ENCODE data around the gene SBF2.
A peak's percentile ranks its signal among the peaks of the same experiment; 100 is the strongest.

Gene SBF2

GRCh38 chr11:10309163-10310093, 15.4 kb upstream of the SBF2 start:
- DNase-seq = peak; percentile 87
- peak overlapping the region; percentile 0 for H3K4me2 ChIP-seq (ENCODE audit: low read length, poor library complexity, severe bottlenecking)

GRCh38 chr11:10308201-10308954, 14.4 kb upstream of the SBF2 start:
- Histone ChIP-seq H4K8ac (ENCODE audit: low read length) (peak overlapping the region; percentile 72), H3K23ac (ENCODE audit: low read length in 2 of 2) (no peak overlapping the region), H2AFZ (ENCODE audit: low read depth, low read length) (no peak overlapping the region), H2AK5ac (ENCODE audit: low read length, severe bottlenecking) (peak overlapping the region; percentile 97), H3K4me2 (ENCODE audit: low read length, poor library complexity, severe bottlenecking) (peak overlapping the region; percentile 74), H2BK5ac (ENCODE audit: low read depth, low read length, poor library complexity, severe bottlenecking) (peak overlapping the region; percentile 94), H3K27me3 (ENCODE audit: control insufficient read depth in 1 of 2, insufficient read depth in 1 of 2, low read length in 2 of 2) (no peaks in the 10 kb centered on the region), H3K18ac (ENCODE audit: low read depth in 1 of 2, low read length in 2 of 2) (peak overlapping the region; percentile 50 to 93), H2BK12ac (ENCODE audit: low read length in 2 of 2) (peak overlapping the region in 1 of 2 experiments; percentile 75), H3K4me3 (ENCODE audit: insufficient read depth in 1 of 2, low read depth in 1 of 2, low read length in 2 of 2) (peak overlapping the region; percentile 91 to 93), H3K79me1 (replicated peaks; ENCODE audit: low read length, poor library complexity, severe bottlenecking) (no peaks in the 10 kb centered on the region), H2BK120ac (ENCODE audit: low read depth, low read length) (peak overlapping the region; percentile 91), H3K9me3 (ENCODE audit: control insufficient read depth, low read length) (peaks cover 3% of the 10 kb centered on the region), H3K14ac (ENCODE audit: low read length in 2 of 2) (no peak overlapping the region), H4K91ac (ENCODE audit: low read length) (peak overlapping the region; percentile 72), H3K4me1 (ENCODE audit: control insufficient read depth, insufficient read depth, low read depth, low read length) (peaks cover 6% of the 10 kb centered on the region), H2BK15ac (ENCODE audit: low read depth, poor library complexity, severe bottlenecking) (no peak overlapping the region), H3K9ac (ENCODE audit: low read length) (peak overlapping the region; percentile 100), H3K27ac (ENCODE audit: low read length, poor library complexity, severe bottlenecking) (peak overlapping the region; percentile 96), H3K4ac (ENCODE audit: low read depth in 1 of 2, low read length in 2 of 2) (peak overlapping the region in 1 of 2 experiments; percentile 77), H3K36me3 (ENCODE audit: control insufficient read depth in 1 of 2, insufficient read depth in 2 of 2, low read depth in 1 of 2, low read length in 2 of 2) (peaks cover 25 to 27% of the 10 kb centered on the region in 2 experiments)
- WGBS = 22% methylated on average over 15 of the region's 16 CpGs
- peak; percentile 39 for DNase-seq

More at GRCh38 chr11:10309163-10310093, 15.4 kb upstream of the SBF2 start:
- WGBS = 45% methylated on average over 11 of the region's 12 CpGs
- no peak overlapping the region for H3K14ac ChIP-seq (ENCODE audit: low read length in 2 of 2)
- H2BK5ac ChIP-seq (ENCODE audit: low read depth, low read length, poor library complexity, severe bottlenecking) = no peak overlapping the region
- no peak overlapping the region for H3K23ac ChIP-seq (ENCODE audit: low read length in 2 of 2)
- peak overlapping the region; percentile 96 for H3K27ac ChIP-seq (ENCODE audit: low read length, poor library complexity, severe bottlenecking)
- H2AK5ac ChIP-seq (ENCODE audit: low read length, severe bottlenecking) = peak overlapping the region; percentile 49
- H4K8ac ChIP-seq (ENCODE audit: low read length) = no peak overlapping the region
- H3K4me1 ChIP-seq (ENCODE audit: control insufficient read depth, insufficient read depth, low read depth, low read length) = peaks cover 6% of the 10 kb centered on the region
- H3K9me3 ChIP-seq (ENCODE audit: control insufficient read depth, low read length) = peaks cover 3% of the 10 kb centered on the region
- H4K91ac ChIP-seq (ENCODE audit: low read length) = peak overlapping the region; percentile 43
- H2BK15ac ChIP-seq (ENCODE audit: low read depth, poor library complexity, severe bottlenecking) = peak overlapping the region; percentile 70
- H3K36me3 ChIP-seq (ENCODE audit: control insufficient read depth in 1 of 2, insufficient read depth in 2 of 2, low read depth in 1 of 2, low read length in 2 of 2) = peaks cover 25 to 27% of the 10 kb centered on the region in 2 experiments
- no peak overlapping the region for H2AFZ ChIP-seq (ENCODE audit: low read depth, low read length)
- peak overlapping the region; percentile 7 to 89 for H3K18ac ChIP-seq (ENCODE audit: low read depth in 1 of 2, low read length in 2 of 2)
- H3K4me3 ChIP-seq (ENCODE audit: insufficient read depth in 1 of 2, low read depth in 1 of 2, low read length in 2 of 2) = peak overlapping the region in 1 of 2 experiments; percentile 93
- peak overlapping the region; percentile 100 for H3K9ac ChIP-seq (ENCODE audit: low read length)
- H3K4ac ChIP-seq (ENCODE audit: low read depth in 1 of 2, low read length in 2 of 2) = no peak overlapping the region
- H3K27me3 ChIP-seq (ENCODE audit: control insufficient read depth in 1 of 2, insufficient read depth in 1 of 2, low read length in 2 of 2) = no peaks in the 10 kb centered on the region
- H2BK12ac ChIP-seq (ENCODE audit: low read length in 2 of 2) = peak overlapping the region; percentile 16 to 97
- H2BK120ac ChIP-seq (ENCODE audit: low read depth, low read length) = no peak overlapping the region
- no peaks in the 10 kb centered on the region for H3K79me1 ChIP-seq (replicated peaks; ENCODE audit: low read length, poor library complexity, severe bottlenecking)

DNA sequence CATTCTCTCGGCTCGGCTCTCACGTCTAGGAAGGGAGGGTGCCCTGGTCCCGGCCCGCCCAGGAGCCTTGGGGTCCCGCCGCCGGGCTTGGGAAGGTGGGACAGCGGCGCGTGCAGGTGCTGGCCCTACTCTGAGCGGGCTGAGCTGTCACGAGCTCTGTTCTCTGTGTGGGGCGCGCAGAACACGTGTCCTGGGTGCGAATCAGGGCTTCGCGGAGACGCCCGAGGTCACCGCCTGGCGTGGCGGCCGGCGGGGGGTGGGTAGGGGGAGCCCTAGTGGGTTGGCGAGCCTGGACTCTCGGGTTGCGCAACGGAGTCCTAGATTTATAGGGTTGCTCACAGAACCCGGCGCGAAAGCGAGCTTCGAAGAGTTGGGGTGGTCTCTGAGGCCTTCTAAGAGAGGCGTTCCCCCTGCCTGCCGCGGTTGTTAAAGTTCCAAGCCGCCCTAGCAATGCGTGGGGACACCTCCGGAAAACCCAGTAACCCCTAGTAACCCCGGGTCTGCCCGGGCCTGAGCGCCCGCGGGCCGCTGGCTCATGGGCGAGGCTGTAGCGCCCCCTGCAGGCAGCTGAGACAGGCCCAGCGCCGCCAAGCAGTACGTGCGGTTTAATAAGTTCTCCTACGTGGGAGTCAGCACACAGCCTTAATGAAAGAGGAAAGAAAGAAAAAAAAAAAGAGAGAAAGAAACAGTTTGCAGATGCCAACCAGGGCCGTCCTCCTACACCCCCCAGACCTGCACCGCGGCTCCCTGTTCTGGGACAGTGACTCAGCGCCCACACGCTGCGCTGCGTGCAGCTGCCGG, 13.6 kb upstream of the SBF2 start:
- peaks cover 6% of the 10 kb centered on the region for H3K4me1 ChIP-seq (ENCODE audit: control insufficient read depth, insufficient read depth, low read depth, low read length)
- H2BK12ac ChIP-seq (ENCODE audit: low read length in 2 of 2) = peak overlapping the region in 1 of 2 experiments; percentile 59
- peak overlapping the region; percentile 91 to 93 for H3K4me3 ChIP-seq (ENCODE audit: insufficient read depth in 1 of 2, low read depth in 1 of 2, low read length in 2 of 2)
- WGBS = under 1% methylated on average over 55 of the region's 62 CpGs
- H3K27me3 ChIP-seq (ENCODE audit: control insufficient read depth in 1 of 2, insufficient read depth in 1 of 2, low read length in 2 of 2) = no peaks in the 10 kb centered on the region
- DNase-seq = peak; percentile 93
- H3K9me3 ChIP-seq (ENCODE audit: control insufficient read depth, low read length) = peaks cover 3% of the 10 kb centered on the region
- peak overlapping the region; percentile 100 for H3K9ac ChIP-seq (ENCODE audit: low read length)
- H2BK120ac ChIP-seq (ENCODE audit: low read depth, low read length) = peak overlapping the region; percentile 91
- H3K23ac ChIP-seq (ENCODE audit: low read length in 2 of 2) = peak overlapping the region in 1 of 2 experiments; percentile 89
- H3K4ac ChIP-seq (ENCODE audit: low read depth in 1 of 2, low read length in 2 of 2) = peak overlapping the region in 1 of 2 experiments; percentile 77
- peaks cover 25 to 27% of the 10 kb centered on the region in 2 experiments for H3K36me3 ChIP-seq (ENCODE audit: control insufficient read depth in 1 of 2, insufficient read depth in 2 of 2, low read depth in 1 of 2, low read length in 2 of 2)
- peak overlapping the region; percentile 74 for H3K4me2 ChIP-seq (ENCODE audit: low read length, poor library complexity, severe bottlenecking)
- H3K27ac ChIP-seq (ENCODE audit: low read length, poor library complexity, severe bottlenecking) = peak overlapping the region; percentile 96
- H2AFZ ChIP-seq (ENCODE audit: low read depth, low read length) = no peak overlapping the region
- no peaks in the 10 kb centered on the region for H3K79me1 ChIP-seq (replicated peaks; ENCODE audit: low read length, poor library complexity, severe bottlenecking)
- H2AK5ac ChIP-seq (ENCODE audit: low read length, severe bottlenecking) = no peak overlapping the region
- H4K91ac ChIP-seq (ENCODE audit: low read length) = peak overlapping the region; percentile 88
- H3K18ac ChIP-seq (ENCODE audit: low read depth in 1 of 2, low read length in 2 of 2) = peak overlapping the region; percentile 91 to 93
- no peak overlapping the region for H2BK15ac ChIP-seq (ENCODE audit: low read depth, poor library complexity, severe bottlenecking)
- H3K14ac ChIP-seq (ENCODE audit: low read length in 2 of 2) = peak overlapping the region; percentile 78 to 79
- H4K8ac ChIP-seq (ENCODE audit: low read length) = peak overlapping the region; percentile 83
- H2BK5ac ChIP-seq (ENCODE audit: low read depth, low read length, poor library complexity, severe bottlenecking) = peak overlapping the region; percentile 94

Measured in mesenchymal stem cell (in vitro differentiated cells and primary cell).